ENCODE results near the gene TCF15.

Gene TCF15

DNA sequence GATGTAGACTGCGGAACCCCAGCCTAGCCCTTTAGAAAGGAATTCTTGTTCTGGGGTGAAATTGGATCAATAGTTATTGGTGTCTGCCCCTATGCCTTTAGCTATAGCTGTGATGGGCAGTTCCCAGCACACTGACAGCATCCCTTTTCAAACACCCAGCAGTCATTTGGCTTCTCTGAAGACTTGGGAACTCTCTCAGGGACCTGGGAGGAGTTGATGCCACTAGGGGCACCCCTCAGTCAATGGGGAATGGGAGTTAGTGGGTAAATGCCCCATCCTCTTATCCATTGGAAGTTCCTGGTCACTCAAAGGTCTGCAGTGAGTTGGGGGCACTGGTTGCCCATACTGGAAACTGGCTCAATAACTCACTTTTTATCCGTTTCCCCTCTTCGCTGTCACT, 34.9 kb downstream of the TCF15 start:
- Histone ChIP-seq H3K4me1 (ENCODE audit: low read length) (peaks cover 2% of the 10 kb centered on the region; the same call in 1 of the 2 replicates), H3K9ac (ENCODE audit: low read length) (no peak overlapping the region), H3K4me2 (ENCODE audit: low read length) (no peak overlapping the region), H3K4me3 (ENCODE audit: low read length) (no peak overlapping the region), H3K27ac (ENCODE audit: low read length) (no peak overlapping the region), H3K9me3 (ENCODE audit: insufficient read depth, low read length) (no peaks in the 10 kb centered on the region), H3K27me3 (ENCODE audit: low read depth, low read length) (peaks cover 21% of the 10 kb centered on the region), H4K20me1 (ENCODE audit: insufficient read depth, low read length) (no peaks in the 10 kb centered on the region), H3K79me2 (ENCODE audit: low read length) (no peaks in the 10 kb centered on the region), H3K36me3 (replicated peaks; ENCODE audit: low read depth, low read length) (no peaks in the 10 kb centered on the region), H2AFZ (ENCODE audit: low read depth, low read length) (no peak overlapping the region)
- TF ChIP-seq, protein P1, sequence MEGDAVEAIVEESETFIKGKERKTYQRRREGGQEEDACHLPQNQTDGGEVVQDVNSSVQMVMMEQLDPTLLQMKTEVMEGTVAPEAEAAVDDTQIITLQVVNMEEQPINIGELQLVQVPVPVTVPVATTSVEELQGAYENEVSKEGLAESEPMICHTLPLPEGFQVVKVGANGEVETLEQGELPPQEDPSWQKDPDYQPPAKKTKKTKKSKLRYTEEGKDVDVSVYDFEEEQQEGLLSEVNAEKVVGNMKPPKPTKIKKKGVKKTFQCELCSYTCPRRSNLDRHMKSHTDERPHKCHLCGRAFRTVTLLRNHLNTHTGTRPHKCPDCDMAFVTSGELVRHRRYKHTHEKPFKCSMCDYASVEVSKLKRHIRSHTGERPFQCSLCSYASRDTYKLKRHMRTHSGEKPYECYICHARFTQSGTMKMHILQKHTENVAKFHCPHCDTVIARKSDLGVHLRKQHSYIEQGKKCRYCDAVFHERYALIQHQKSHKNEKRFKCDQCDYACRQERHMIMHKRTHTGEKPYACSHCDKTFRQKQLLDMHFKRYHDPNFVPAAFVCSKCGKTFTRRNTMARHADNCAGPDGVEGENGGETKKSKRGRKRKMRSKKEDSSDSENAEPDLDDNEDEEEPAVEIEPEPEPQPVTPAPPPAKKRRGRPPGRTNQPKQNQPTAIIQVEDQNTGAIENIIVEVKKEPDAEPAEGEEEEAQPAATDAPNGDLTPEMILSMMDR (IDR thresholded peaks at IDR 0.05; ENCODE audit: low read depth, low read length): no peak
- TF ChIP-seq EZH2phosphoT487 (IDR thresholded peaks at IDR 0.05; ENCODE audit: low read depth): no peak

DNA sequence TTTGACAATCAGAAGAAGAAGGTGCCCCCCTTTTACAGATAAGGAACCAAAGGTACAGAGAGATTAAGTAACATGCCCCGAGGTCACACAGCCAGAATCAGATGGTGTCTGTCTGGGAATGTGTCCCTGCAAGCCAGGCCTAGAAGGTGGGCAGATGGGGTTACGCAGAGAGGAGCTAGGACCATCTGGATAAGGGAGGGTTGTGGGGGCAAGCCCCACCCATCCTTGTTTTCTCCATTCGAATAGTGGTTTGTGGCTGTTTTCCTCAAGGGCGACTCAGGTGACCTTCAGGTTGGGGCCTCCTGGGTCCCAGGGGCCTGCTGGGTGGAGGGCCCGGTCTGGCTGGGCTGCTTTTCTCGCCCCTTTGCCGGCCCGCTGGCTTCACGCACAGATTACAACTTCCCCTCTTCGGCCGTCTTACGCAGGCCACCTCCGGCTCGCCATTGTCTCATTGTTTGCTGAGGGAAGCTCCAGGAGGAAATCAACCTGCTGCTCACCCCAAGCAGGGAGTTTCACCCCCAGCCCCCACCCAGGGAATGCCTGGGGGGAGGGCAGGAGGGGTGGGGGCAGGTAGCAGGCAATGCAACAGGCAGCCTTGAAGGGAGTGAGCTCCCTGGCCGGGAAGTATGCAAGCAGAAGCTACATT, 35.7 kb downstream of the TCF15 start:
- TF ChIP-seq, protein P1 (IDR thresholded peaks at IDR 0.05; ENCODE audit: low read depth, low read length): no peak
- TF ChIP-seq EZH2phosphoT487 (IDR thresholded peaks at IDR 0.05; ENCODE audit: low read depth): no peak
- Histone ChIP-seq H2AFZ (ENCODE audit: low read depth, low read length) (no peak overlapping the region), H3K27ac (ENCODE audit: low read length) (no peak overlapping the region), H3K4me3 (ENCODE audit: low read length) (no peak overlapping the region), H3K4me2 (ENCODE audit: low read length) (no peak overlapping the region), H3K79me2 (ENCODE audit: low read length) (no peaks in the 10 kb centered on the region), H3K36me3 (replicated peaks; ENCODE audit: low read depth, low read length) (no peaks in the 10 kb centered on the region), H3K9ac (ENCODE audit: low read length) (no peak overlapping the region), H3K9me3 (ENCODE audit: insufficient read depth, low read length) (no peaks in the 10 kb centered on the region), H3K4me1 (ENCODE audit: low read length) (no peaks in the 10 kb centered on the region), H3K27me3 (ENCODE audit: low read depth, low read length) (peaks cover 24% of the 10 kb centered on the region), H4K20me1 (ENCODE audit: insufficient read depth, low read length) (no peaks in the 10 kb centered on the region)

DNA sequence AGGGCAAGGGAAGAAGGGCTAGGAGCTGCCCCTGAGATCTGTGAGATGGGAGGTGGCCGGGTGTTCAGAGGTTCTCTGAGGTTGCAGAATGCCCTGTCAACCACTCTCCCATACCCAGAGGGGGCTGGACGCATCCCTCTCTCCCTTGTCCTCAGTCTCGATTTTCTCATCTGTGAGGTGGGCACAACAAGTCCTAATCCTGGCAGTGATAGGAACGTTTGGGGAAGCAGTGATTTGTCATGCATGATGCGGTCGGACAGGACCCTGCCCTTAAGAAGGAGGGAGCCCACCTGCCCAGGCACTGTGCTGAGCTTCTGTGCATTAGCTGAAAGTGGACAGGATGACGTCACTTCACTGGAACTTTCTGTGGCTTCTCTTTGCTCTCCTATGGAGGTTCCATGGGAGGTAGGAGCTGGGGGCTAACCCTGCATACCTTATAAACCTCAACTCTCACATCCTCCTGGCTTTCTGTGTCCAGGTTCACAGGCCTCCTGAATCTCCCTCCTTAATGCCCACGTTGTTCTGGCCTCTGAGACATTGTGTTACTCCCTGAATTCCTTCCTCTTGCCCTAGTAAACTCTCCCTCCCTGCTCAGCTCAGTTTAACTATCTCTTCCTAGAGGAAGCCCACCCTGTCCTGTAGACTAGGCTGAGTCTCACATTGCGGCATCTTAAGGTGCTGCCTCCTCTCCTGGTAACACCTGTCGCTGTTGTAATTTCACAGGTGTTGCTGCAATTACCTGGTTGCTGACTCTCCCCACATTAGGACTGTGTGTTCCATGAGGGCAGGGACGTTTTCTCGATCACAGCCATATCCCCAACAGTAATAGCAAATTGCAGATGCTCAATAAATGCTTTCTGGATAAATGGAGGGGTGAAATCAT, 36.5 kb downstream of the TCF15 start:
- no peaks in the 10 kb centered on the region for H4K20me1 ChIP-seq (ENCODE audit: insufficient read depth, low read length)
- H3K27me3 ChIP-seq (ENCODE audit: low read depth, low read length): peaks cover 27% of the 10 kb centered on the region
- TF ChIP-seq, protein P1 (IDR thresholded peaks at IDR 0.05; ENCODE audit: low read depth, low read length): no peak
- no peak for TF ChIP-seq EZH2phosphoT487 (IDR thresholded peaks at IDR 0.05; ENCODE audit: low read depth)
- H3K9me3 ChIP-seq (ENCODE audit: insufficient read depth, low read length): no peaks in the 10 kb centered on the region
- no peaks in the 10 kb centered on the region for H3K36me3 ChIP-seq (replicated peaks; ENCODE audit: low read depth, low read length)
- no peaks in the 10 kb centered on the region for H3K4me1 ChIP-seq (ENCODE audit: low read length)
- no peak overlapping the region for H3K4me3 ChIP-seq (ENCODE audit: low read length)
- H3K4me2 ChIP-seq (ENCODE audit: low read length): no peak overlapping the region
- no peak overlapping the region for H3K9ac ChIP-seq (ENCODE audit: low read length)
- H2AFZ ChIP-seq (ENCODE audit: low read depth, low read length): no peak overlapping the region
- no peaks in the 10 kb centered on the region for H3K79me2 ChIP-seq (ENCODE audit: low read length)
- no peak overlapping the region for H3K27ac ChIP-seq (ENCODE audit: low read length)

DNA sequence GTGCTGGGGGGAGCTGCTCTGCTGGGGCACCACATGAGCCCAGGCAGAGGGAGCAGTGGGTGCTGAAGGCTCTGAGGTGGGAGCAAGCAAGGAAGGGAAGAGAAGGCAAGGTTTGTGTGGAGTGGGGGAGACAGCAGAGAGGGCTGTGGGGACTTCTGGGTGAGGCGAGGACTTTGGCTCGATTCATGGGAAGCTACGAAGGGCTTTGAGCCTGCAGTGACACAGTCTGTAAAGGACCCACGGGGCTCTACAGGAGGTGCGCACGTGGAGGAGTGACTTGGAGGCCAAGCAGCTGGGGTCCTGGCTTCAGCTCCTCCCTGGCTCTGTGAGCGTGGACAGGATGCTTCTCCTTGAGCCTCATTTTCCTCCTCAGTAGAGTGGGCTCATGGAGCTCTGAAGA, 37.4 kb downstream of the TCF15 start:
- Histone ChIP-seq H3K27me3 (ENCODE audit: low read depth, low read length) (peaks cover 28% of the 10 kb centered on the region), H4K20me1 (ENCODE audit: insufficient read depth, low read length) (no peaks in the 10 kb centered on the region), H3K9me3 (ENCODE audit: insufficient read depth, low read length) (no peaks in the 10 kb centered on the region), H3K9ac (ENCODE audit: low read length) (no peak overlapping the region), H3K4me2 (ENCODE audit: low read length) (no peak overlapping the region), H2AFZ (ENCODE audit: low read depth, low read length) (no peak overlapping the region), H3K27ac (ENCODE audit: low read length) (no peak overlapping the region), H3K4me1 (ENCODE audit: low read length) (no peaks in the 10 kb centered on the region), H3K36me3 (replicated peaks; ENCODE audit: low read depth, low read length) (no peaks in the 10 kb centered on the region), H3K79me2 (ENCODE audit: low read length) (no peaks in the 10 kb centered on the region), H3K4me3 (ENCODE audit: low read length) (no peak overlapping the region)
- TF ChIP-seq, protein P1 (IDR thresholded peaks at IDR 0.05; ENCODE audit: low read depth, low read length): no peak
- no peak for TF ChIP-seq EZH2phosphoT487 (IDR thresholded peaks at IDR 0.05; ENCODE audit: low read depth)

Data from OCI-LY3 (cell line).